CD1c-positive myeloid dendritic cell (primary cell): ENCODE measurements around the gene CLEC4A.
A peak's percentile ranks its signal among the peaks of the same experiment; 100 is the strongest.
"Not testable (repeated sequence)": the region's sequence is repeated elsewhere in the genome, so short reads cannot be mapped to it uniquely, and the experiment has no call there.

ENCODE experiments used
- DNase-seq: peaks from one replicate; pipeline ENCODE4 v3.0.0-alpha.2; 2016; ENCODE audit errors: extremely low spot score

Gene CLEC4A

GRCh38 chr12:8123124-8123912, at the start of gene CLEC4A:
CLEC4A (plus strand) TSS chr12:8123617; CDS start chr12:8123879, 262 bp downstream.
- peak; percentile 79 for DNase-seq

DNA sequence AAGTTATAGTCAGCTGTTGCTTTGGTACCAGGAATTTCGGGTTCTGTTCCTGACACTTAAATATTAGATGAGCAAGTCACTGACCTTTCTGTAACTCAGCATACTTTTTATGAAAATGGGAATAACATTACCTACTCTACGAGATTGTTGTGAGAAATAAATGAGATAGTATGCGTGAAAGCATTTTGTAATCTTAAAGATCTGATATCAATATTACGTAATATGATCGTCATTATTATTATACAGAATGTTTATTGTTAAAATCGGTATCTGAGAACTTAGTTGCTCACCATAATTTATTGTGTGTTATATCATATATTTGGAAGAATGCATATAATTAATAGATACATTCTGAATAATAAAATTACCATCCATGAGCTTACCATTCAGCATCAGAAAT, 47.5 kb upstream of the CLEC4A start:
- no peak for DNase-seq

GRCh38 chr12:8076366-8076765, 47.1 kb upstream of the CLEC4A start:
- DNase-seq, result no peak

- DNase-seq, result peak; percentile 59
These were observed 46.2 kb upstream of the CLEC4A start for GRCh38 chr12:8077207-8077606.

GRCh38 chr12:8078398-8078797, 45.0 kb upstream of the CLEC4A start:
- peak; percentile 59 for DNase-seq

DNA sequence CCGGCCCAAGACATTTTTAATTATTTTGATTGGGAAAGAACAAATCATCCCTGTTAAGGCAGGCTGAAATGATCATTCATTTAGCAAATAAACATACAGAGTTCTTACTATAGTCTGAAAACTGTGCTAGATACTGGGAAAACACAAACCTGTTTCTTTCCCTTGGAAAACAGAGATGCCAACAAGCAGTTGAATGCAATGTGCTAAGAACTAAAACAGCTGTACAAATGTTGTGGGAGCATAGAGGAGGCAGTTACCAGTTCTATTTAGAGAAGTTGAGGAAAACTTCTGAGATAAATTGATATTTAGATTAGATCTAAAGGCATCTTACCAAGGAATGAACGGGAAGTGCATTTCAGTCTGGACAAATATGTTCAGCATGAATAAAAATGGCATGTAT, 44.5 kb upstream of the CLEC4A start:
- DNase-seq, result no peak

GRCh38 chr12:8080120-8080519, 43.3 kb upstream of the CLEC4A start:
- peak; percentile 81 for DNase-seq

DNA sequence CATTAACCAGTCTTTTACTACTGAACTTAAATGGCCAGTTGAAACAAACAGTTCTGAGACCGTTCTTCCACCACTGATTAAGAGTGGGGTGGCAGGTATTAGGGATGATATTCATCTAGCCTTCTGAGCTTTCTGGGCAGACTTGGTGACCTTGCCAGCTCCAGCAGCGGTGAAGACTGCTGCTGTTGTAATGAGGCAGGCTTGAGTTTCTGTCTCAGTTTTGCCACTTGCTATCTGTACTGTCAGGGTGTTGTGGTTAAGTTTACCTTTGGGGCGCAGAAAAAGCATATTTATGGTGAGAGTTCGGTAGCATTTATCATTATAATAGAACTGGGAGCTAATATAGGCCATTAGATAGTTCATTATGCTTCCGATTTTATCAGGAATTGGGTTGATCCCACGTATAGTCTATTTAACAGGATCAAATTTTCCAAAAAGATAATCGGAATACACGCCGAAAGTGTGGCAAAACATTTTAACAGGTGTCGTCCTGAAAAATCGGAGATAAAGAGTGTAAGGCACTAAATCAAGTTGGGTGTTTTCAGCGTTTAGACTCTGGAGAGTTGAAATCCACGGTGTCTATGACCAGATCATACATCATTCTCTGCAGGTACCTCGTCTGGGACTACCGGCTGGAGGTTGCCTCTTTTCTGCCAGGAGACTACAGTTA, 42.0 kb upstream of the CLEC4A start:
- no peak for DNase-seq

DNA sequence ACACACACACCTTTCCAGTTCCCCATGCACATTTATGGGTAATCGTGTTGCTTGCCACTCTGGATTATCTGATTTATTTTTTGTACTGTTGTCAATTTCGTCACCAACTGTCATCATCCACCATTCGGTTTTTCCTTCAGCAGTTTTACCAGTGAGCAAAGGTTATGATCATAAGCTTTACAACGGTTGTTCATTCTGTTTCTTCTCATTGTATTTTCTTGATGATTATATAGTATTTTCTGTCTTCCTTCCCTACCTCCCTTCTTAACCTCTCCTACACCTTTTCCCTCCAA, 40.7 kb upstream of the CLEC4A start:
- DNase-seq, result no peak

DNA sequence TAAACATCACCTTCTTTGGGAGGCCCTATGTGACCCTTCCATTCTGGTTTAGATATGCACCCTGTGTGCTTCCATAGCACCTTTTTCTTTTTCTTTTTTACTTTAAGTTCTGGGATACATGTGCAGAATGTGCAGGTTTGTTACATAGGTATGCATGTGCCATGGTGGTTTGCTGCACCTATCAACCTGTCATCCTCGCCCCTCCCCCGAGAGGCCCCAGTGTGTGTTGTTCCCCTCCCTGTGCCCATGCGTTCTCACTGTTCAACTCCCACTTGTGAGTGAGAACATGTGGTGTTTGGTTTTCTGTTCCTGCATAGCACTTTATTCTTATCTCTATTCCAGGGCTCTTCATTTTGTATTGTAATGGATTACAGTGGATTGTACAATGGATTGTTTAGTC, 39.1 kb upstream of the CLEC4A start:
- not testable (repeated sequence) for DNase-seq

DNA sequence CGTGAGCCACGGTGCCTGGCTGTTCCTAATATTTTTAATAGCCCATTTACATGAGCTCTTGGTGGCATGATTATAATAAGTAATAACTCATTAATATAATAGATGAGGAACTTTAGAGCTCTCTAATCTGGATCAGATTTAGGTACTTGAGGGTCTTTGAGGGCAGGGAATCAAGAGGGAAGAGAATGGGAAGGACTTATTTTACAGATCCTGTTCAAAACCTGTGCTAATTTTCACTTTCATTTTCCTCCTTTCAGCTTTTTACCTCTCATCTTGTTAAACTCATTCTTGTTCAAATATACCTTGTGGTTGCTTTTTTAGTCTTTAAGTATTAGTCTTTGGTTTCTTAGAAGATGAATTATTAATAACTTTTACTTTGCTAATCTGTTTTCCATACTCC, 35.8 kb upstream of the CLEC4A start:
- no peak for DNase-seq

DNA sequence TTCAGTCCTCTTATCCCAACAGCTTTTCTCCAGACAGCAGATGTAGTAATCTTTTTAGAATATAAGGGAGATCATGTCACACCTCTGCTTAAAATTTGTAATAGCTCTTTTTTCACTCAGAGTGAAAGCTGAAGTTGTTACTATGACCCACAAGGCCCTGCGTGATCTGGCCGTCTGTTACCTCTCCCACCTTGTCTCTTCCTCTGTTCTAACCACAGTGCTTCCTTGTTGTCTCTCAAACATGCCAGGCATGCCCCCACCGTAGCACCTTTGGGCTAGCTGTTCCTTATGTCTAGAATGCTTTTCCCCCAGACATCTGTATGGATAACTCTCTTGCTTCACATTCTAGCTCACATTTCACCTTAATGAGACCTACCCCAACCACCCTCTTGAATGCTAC, 34.8 kb upstream of the CLEC4A start:
- DNase-seq, result peak; percentile 33

GRCh38 chr12:8089277-8089676, 34.1 kb upstream of the CLEC4A start:
- not testable (repeated sequence) for DNase-seq

- peak; percentile 71 for DNase-seq
These were observed 33.7 kb upstream of the CLEC4A start for GRCh38 chr12:8089716-8090115.

DNA sequence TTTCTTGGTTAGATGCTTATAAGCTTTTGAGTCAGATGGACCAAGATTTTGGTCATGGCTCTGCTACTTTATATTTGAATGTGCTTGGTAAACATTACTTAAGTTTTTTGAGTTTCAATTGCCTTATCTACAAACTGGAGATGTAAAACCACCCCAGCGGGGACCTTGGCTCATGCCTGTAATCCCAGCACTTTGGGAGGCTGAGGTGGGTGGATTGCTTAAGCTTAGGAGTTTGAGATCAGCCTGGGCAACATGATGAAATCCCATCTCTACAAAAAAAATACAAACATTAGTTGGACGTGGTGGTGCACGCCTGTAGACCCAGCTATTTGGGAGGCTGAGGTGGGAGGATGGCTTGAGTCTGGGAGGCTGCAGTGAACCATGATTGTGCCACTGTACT, 30.1 kb upstream of the CLEC4A start:
- no peak for DNase-seq

DNA sequence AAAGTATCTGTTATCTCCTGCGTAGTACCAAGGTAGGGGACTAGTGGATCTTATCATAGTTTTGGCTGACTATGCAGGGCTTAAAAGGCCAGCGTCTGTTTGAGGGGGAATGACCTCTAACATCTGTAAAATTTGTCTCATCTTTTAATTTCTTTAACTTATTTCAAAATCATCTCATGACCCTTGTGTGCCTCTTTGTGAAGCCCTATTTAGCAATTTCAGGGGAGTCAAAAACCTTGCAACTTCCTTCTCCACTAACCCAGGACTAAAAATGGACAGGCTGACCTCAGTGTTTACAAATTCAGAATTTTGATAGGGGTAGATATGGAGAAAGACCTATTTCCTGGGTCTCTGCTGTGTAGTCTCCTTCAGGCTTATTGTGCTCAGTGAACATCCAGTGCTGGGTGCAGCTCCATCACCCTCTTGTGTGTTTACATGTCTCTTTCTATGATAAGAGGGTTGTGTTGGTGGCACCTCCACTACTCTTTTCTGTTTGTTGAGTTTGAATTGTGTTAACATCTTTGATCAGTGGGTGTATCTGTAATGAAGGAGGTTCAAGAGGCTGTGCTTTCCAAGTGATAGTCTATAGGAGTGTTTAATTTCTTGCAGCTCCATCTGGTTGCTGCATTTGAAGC, 27.0 kb upstream of the CLEC4A start:
- DNase-seq, result no peak

DNA sequence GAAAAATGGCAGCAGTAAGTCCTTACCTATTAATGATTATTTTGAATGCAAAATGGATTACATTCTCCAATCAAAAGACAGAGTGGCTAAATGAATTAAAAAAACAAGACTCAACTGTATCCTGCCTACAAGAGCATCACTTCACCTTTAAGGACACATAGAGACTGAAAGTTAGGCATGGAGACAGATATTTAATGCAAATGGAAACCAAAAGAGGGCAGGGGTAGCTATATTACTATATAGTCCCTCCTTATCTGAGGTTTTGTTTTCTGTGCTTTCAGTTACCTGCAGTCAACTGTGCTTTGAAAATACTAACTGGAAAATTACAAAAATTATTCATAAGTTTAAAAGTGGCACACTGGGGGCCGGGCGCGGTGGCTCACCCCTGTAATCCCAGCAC, 24.2 kb upstream of the CLEC4A start:
- no peak for DNase-seq

GRCh38 chr12:8108808-8109398, 14.5 kb upstream of the CLEC4A start:
- peak; percentile 88 for DNase-seq

DNA sequence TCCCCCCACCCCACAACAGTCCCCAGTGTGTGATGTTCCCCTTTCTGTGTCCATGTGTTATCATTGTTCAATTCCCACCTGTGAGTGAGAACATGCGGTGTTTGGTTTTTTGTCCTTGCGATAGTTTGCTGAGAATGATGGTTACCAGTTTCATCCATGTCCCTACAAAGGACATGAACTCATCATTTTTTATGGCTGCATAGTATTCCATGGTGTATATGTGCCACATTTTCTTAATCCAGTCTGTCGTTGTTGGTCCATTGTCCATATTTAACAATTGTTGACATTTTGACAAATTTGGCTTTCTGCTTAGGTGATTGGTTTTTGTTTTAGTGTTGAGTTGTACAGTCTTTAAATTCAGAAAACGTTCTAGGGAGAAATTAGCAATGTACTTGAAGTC, 10.3 kb upstream of the CLEC4A start:
- DNase-seq, result not testable (repeated sequence)

- DNase-seq, result no peak
These were observed 3.2 kb upstream of the CLEC4A start for GRCh38 chr12:8120072-8120713.

DNA sequence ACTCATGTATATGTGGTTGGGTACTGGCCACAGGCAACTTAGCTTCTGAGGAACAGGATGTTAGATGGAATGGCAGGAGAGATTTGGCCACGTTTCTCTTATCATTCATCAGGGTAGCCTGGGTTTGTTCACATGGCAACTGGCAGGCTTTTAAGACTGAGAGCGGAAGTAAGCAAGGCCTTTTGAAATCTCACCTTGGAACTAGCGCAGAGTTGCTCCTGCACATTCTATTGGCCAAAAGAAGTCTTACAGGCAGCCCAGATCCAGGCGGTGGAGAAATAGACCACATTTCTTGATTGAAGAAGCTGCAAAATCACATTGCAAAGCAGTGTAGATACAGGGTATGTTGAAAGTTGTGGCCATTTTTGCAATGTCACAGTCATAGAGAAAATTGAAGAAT, 3.7 kb downstream of the CLEC4A start:
- DNase-seq, result peak; percentile 44
